Measurements from ENCODE around the gene RAB3GAP1.
"Not testable (repeated sequence)": the region's sequence is repeated elsewhere in the genome, so short reads cannot be mapped to it uniquely, and the experiment has no call there.

RAB3GAP1 gene

DNA sequence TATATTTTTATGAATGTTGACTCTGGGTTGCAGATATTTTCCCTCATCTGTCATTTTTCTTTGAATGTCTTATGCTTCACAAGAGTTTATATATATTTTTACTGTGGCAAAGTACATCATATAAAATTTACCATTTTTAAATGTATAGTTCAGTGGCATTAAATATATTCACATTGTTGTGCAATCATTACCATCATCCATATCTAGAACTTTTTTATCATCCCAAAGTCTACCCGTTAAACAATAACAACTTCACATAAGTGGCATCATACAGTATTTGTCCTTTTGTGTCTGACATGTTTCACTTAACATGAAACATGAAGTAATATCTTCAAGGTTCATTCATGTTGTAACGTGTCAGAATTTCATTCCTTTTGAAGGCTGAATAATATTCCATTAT lies 24.5 kb downstream of the RAB3GAP1 start:
- CTCF ChIA-PET = no interaction called here
- TF ChIP-seq CTBP1 (IDR thresholded peaks at IDR 0.05; ENCODE audit: borderline replicate concordance) = no peak
- no peak for TF ChIP-seq ELF4 (IDR thresholded peaks at IDR 0.05)
- TF ChIP-seq FOXA1 (IDR thresholded peaks at IDR 0.05) = no peak
- no peak for TF ChIP-seq NFRKB (IDR thresholded peaks at IDR 0.05)
- TF ChIP-seq, protein P1, sequence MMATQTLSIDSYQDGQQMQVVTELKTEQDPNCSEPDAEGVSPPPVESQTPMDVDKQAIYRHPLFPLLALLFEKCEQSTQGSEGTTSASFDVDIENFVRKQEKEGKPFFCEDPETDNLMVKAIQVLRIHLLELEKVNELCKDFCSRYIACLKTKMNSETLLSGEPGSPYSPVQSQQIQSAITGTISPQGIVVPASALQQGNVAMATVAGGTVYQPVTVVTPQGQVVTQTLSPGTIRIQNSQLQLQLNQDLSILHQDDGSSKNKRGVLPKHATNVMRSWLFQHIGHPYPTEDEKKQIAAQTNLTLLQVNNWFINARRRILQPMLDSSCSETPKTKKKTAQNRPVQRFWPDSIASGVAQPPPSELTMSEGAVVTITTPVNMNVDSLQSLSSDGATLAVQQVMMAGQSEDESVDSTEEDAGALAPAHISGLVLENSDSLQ (IDR thresholded peaks at IDR 0.05) = no peak
- no peak for TF ChIP-seq FOXK2 (IDR thresholded peaks at IDR 0.05)
- TF ChIP-seq SUZ12 (IDR thresholded peaks at IDR 0.05) = no peak
- no peak for TF ChIP-seq ARNT (IDR thresholded peaks at IDR 0.05)
- no peak for TF ChIP-seq LEF1 (IDR thresholded peaks at IDR 0.05; ENCODE audit: borderline replicate concordance)
- TF ChIP-seq L3MBTL2 (conservative IDR thresholded peaks at IDR 0.05) = no peak
- no peak for TF ChIP-seq SP1 (IDR thresholded peaks at IDR 0.05)
- TF ChIP-seq TARDBP (IDR thresholded peaks at IDR 0.05) = no peak
- no peak for TF ChIP-seq HDGF (IDR thresholded peaks at IDR 0.05; ENCODE audit: borderline replicate concordance)
- TF ChIP-seq ZNF384 (IDR thresholded peaks at IDR 0.05) = no peak
- no peak for TF ChIP-seq FOXM1 (IDR thresholded peaks at IDR 0.05; ENCODE audit: borderline replicate concordance)
- TF ChIP-seq BHLHE40 (IDR thresholded peaks at IDR 0.05; ENCODE audit: borderline replicate concordance) = no peak
- POLR2A ChIA-PET = no interaction called here

DNA sequence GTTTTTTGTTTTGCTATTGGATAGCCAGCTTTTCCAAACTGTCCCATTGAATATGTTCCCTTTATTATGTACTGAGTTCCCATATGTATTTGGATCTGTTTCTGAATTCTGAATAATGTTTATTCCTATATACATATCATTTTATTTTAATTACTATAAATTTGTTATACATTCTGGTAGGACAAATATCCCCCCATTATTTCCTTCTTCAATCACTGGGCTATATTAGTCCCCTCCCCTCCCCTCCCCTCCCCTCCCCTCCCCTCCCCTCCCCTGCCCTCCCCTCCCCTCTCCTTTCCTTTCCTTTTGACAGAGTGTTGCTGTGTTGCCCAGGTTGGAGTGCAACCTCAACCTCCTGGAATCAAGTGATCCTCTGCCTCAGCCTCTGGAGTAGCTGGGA lies 26.3 kb downstream of the RAB3GAP1 start:
- DNase-seq (ENCODE audit: extremely low spot score) = no peak
- ChIA-PET POLR2A (no interaction called here), CTCF (no interaction called here)
- TF ChIP-seq NFRKB (IDR thresholded peaks at IDR 0.05) = no peak
- no peak for TF ChIP-seq FOXK2 (IDR thresholded peaks at IDR 0.05)
- TF ChIP-seq ZNF384 (IDR thresholded peaks at IDR 0.05) = no peak
- no peak for TF ChIP-seq LEF1 (IDR thresholded peaks at IDR 0.05; ENCODE audit: borderline replicate concordance)
- TF ChIP-seq L3MBTL2 (conservative IDR thresholded peaks at IDR 0.05) = no peak
- TF ChIP-seq ARNT (IDR thresholded peaks at IDR 0.05) = no peak
- no peak for TF ChIP-seq SUZ12 (IDR thresholded peaks at IDR 0.05)
- no peak for TF ChIP-seq BHLHE40 (IDR thresholded peaks at IDR 0.05; ENCODE audit: borderline replicate concordance)
- TF ChIP-seq, protein P1 (IDR thresholded peaks at IDR 0.05) = no peak
- no peak for TF ChIP-seq FOXM1 (IDR thresholded peaks at IDR 0.05; ENCODE audit: borderline replicate concordance)
- no peak for TF ChIP-seq CTBP1 (IDR thresholded peaks at IDR 0.05; ENCODE audit: borderline replicate concordance)
- TF ChIP-seq TARDBP (IDR thresholded peaks at IDR 0.05) = no peak
- no peak for TF ChIP-seq FOXA1 (IDR thresholded peaks at IDR 0.05)
- TF ChIP-seq HDGF (IDR thresholded peaks at IDR 0.05; ENCODE audit: borderline replicate concordance) = no peak
- no peak for TF ChIP-seq SP1 (IDR thresholded peaks at IDR 0.05)
- TF ChIP-seq ELF4 (IDR thresholded peaks at IDR 0.05) = no peak

More for the DNA sequence above, 24.5 kb downstream of the RAB3GAP1 start:
- no peak for DNase-seq (ENCODE audit: extremely low spot score)

DNA sequence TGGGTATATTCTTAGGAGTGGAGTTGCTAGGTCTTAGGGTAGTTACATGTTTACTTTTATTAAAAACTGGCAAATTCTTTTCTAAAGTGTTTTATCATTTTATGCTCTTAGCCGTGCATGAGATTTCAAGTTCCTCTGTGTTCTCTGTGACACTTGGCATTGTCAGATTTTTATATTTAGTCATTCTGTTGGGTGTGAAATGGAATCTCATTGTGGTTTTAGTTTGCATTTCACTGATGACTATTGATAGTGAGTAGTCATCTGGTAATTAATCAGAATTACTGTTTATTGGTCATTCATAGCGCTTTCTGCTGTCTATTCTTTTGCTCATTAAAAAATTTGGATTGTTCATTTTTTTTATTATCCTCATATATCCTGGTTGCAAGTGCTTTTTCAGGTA lies 34.1 kb downstream of the RAB3GAP1 start:
- DNase-seq (ENCODE audit: extremely low spot score) = no peak
- ChIA-PET POLR2A (no interaction called here), CTCF (no interaction called here)
- TF ChIP-seq TARDBP (IDR thresholded peaks at IDR 0.05) (no peak), LEF1 (IDR thresholded peaks at IDR 0.05; ENCODE audit: borderline replicate concordance) (no peak), FOXA1 (IDR thresholded peaks at IDR 0.05) (no peak), SUZ12 (IDR thresholded peaks at IDR 0.05) (no peak), CTBP1 (IDR thresholded peaks at IDR 0.05; ENCODE audit: borderline replicate concordance) (no peak), SP1 (IDR thresholded peaks at IDR 0.05) (no peak), L3MBTL2 (conservative IDR thresholded peaks at IDR 0.05) (no peak), FOXK2 (IDR thresholded peaks at IDR 0.05) (no peak), NFRKB (IDR thresholded peaks at IDR 0.05) (no peak), ZNF384 (IDR thresholded peaks at IDR 0.05) (no peak), BHLHE40 (IDR thresholded peaks at IDR 0.05; ENCODE audit: borderline replicate concordance) (no peak), HDGF (IDR thresholded peaks at IDR 0.05; ENCODE audit: borderline replicate concordance) (no peak), ELF4 (IDR thresholded peaks at IDR 0.05) (no peak), ARNT (IDR thresholded peaks at IDR 0.05) (no peak), FOXM1 (IDR thresholded peaks at IDR 0.05; ENCODE audit: borderline replicate concordance) (no peak)
- TF ChIP-seq, protein P1 (IDR thresholded peaks at IDR 0.05) = no peak

DNA sequence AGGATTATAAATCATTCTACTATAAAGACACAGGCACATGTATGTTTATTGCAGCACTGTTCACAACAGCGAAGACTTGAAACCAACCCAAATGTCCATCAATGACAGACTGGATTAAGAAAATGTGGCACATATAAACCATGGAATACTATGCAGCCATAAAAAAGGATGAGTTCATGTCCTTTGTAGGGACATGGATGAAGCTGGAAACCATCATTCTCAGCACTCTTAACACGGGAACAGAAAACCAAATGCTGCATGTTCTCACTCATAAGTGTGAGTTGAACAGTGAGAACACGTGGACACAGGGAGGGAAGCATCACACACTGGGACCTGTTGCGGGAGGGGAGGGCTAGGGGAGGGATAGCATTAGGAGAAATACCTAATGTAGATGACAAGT lies 37.5 kb downstream of the RAB3GAP1 start:
- DNase-seq (ENCODE audit: extremely low spot score); CTCF ChIA-PET; POLR2A ChIA-PET: not testable (repeated sequence)

DNA sequence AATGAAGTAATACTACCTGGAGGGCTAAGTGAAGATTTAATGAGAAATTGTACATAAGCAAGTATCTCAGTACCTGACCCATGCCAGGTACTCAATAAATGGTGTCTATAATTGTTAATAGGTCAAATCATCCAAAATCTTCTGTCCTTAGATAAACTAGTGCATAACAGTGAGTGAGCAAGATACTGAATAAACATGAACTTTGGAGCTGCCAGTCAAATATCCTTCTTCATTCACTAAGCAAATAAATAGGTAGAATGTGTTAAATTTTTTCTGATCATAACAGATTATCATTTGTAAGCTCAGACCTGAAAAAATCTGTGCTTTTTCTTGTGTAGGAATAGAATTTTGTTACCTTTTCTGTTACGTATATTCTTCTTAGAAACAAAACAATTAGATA lies 39.6 kb downstream of the RAB3GAP1 start:
- ChIA-PET POLR2A (no interaction called here), CTCF (no interaction called here)
- DNase-seq (ENCODE audit: extremely low spot score) = no peak
- no peak for TF ChIP-seq FOXM1 (IDR thresholded peaks at IDR 0.05; ENCODE audit: borderline replicate concordance)
- TF ChIP-seq FOXA1 (IDR thresholded peaks at IDR 0.05) = no peak
- no peak for TF ChIP-seq ELF4 (IDR thresholded peaks at IDR 0.05)
- TF ChIP-seq SUZ12 (IDR thresholded peaks at IDR 0.05) = no peak
- TF ChIP-seq CTBP1 (IDR thresholded peaks at IDR 0.05; ENCODE audit: borderline replicate concordance) = no peak
- no peak for TF ChIP-seq L3MBTL2 (conservative IDR thresholded peaks at IDR 0.05)
- TF ChIP-seq HDGF (IDR thresholded peaks at IDR 0.05; ENCODE audit: borderline replicate concordance) = no peak
- no peak for TF ChIP-seq NFRKB (IDR thresholded peaks at IDR 0.05)

DNA sequence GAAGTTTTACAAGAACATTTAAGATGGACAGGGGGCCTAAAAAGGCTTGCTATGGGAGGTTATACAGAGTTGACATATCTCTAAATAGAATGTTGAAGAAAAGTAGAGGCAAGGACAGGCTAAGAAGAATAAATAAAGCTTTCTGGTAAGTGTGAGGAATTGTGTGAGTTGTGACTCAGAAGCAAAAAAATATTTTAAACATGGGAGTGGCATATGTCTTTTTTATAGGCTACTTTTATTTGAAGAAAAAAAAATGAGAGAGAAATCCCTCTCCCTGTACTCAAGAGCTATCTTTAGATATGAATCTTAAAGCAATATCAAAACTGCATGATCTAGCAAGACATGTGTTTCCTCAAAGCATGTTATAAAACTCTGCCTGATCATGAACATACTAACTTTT lies 41.1 kb downstream of the RAB3GAP1 start:
- DNase-seq (ENCODE audit: extremely low spot score) = no peak
- ChIA-PET POLR2A (no interaction called here), CTCF (no interaction called here)
- TF ChIP-seq SUZ12 (IDR thresholded peaks at IDR 0.05) = no peak
- TF ChIP-seq CTBP1 (IDR thresholded peaks at IDR 0.05; ENCODE audit: borderline replicate concordance) = no peak
- no peak for TF ChIP-seq BHLHE40 (IDR thresholded peaks at IDR 0.05; ENCODE audit: borderline replicate concordance)
- no peak for TF ChIP-seq LEF1 (IDR thresholded peaks at IDR 0.05; ENCODE audit: borderline replicate concordance)
- TF ChIP-seq FOXK2 (IDR thresholded peaks at IDR 0.05) = no peak
- no peak for TF ChIP-seq ARNT (IDR thresholded peaks at IDR 0.05)
- TF ChIP-seq, protein P1 (IDR thresholded peaks at IDR 0.05) = no peak
- no peak for TF ChIP-seq ELF4 (IDR thresholded peaks at IDR 0.05)
- TF ChIP-seq TARDBP (IDR thresholded peaks at IDR 0.05) = no peak
- no peak for TF ChIP-seq NFRKB (IDR thresholded peaks at IDR 0.05)
- no peak for TF ChIP-seq L3MBTL2 (conservative IDR thresholded peaks at IDR 0.05)
- no peak for TF ChIP-seq FOXA1 (IDR thresholded peaks at IDR 0.05)
- no peak for TF ChIP-seq FOXM1 (IDR thresholded peaks at IDR 0.05; ENCODE audit: borderline replicate concordance)
- TF ChIP-seq HDGF (IDR thresholded peaks at IDR 0.05; ENCODE audit: borderline replicate concordance) = no peak
- TF ChIP-seq SP1 (IDR thresholded peaks at IDR 0.05) = no peak
- no peak for TF ChIP-seq ZNF384 (IDR thresholded peaks at IDR 0.05)
